Astrocyte (in vitro differentiated cells and primary cell): Measurements from ENCODE around the gene DOCK1. TPM values are rescaled to one million over a fixed set of nuclear protein-coding genes. Genes with fewer than 3 reads are reported as not detected.

ENCODE experiments used
- DNase-seq: peaks from one replicate; pipeline ENCODE4 v3.0.0-alpha.2; 2010; ENCODE audit warnings: low read depth
- FAIRE-seq: peaks from 2 replicates; lab custom pipeline; 2011; peaks lifted over from hg19 to GRCh38; lab: Jason Lieb, UNC
- H2AFZ ChIP-seq: 2 replicates; pipeline ENCODE4 v1.6.0; 2012; ENCODE audit warnings: low read depth, low read length, inconsistent platforms
- H3K27ac ChIP-seq: 2 replicates; pipeline ENCODE4 v1.5.1; 2011; ENCODE audit warnings: low read depth, low read length, inconsistent platforms
- H3K27me3 ChIP-seq: 2 replicates; pipeline ENCODE4 v1.6.0; 2011; ENCODE audit warnings: low read length, inconsistent platforms; ENCODE audit not compliant: insufficient read depth
- H3K36me3 ChIP-seq: 2 replicates; pipeline ENCODE4 v1.5.1; 2011; ENCODE audit warnings: low read length, inconsistent platforms; ENCODE audit not compliant: insufficient read depth
- H3K4me1 ChIP-seq: 2 replicates; pipeline ENCODE4 v1.5.1; 2011; ENCODE audit warnings: low read length, inconsistent platforms; ENCODE audit not compliant: insufficient read depth
- H3K4me2 ChIP-seq: 2 replicates; pipeline ENCODE4 v1.6.0; 2012; ENCODE audit warnings: low read length, inconsistent platforms
- H3K4me3 ChIP-seq: 2 replicates; pipeline ENCODE4 v1.5.1; 2011; ENCODE audit warnings: low read depth, mild to moderate bottlenecking, low read length, inconsistent platforms; ENCODE audit not compliant: insufficient read depth
- H3K79me2 ChIP-seq: 2 replicates; pipeline ENCODE4 v1.6.0; 2012; ENCODE audit warnings: mild to moderate bottlenecking, low read length, inconsistent platforms; ENCODE audit not compliant: insufficient read depth
- H3K9ac ChIP-seq: 2 replicates; pipeline ENCODE4 v1.6.0; 2012; ENCODE audit warnings: mild to moderate bottlenecking, low read length, inconsistent platforms
- H3K9me3 ChIP-seq: 2 replicates; pipeline ENCODE4 v1.5.1; 2012; ENCODE audit warnings: low read depth, mild to moderate bottlenecking, low read length, inconsistent platforms; ENCODE audit not compliant: insufficient read depth
- H4K20me1 ChIP-seq: 2 replicates; pipeline ENCODE4 v1.6.0; 2012; ENCODE audit warnings: low read length, inconsistent platforms; ENCODE audit not compliant: insufficient read depth
- H3K27ac Mint-ChIP-seq: one replicate; pipeline ENCODE4 v1.8.0; 2021; ENCODE audit warnings: mild to moderate bottlenecking, mixed read lengths; ENCODE audit not compliant: unreplicated experiment
- H3K27me3 Mint-ChIP-seq: one replicate; pipeline ENCODE4 v1.8.0; 2021; ENCODE audit warnings: low read depth, mixed read lengths; ENCODE audit not compliant: unreplicated experiment
- H3K36me3 Mint-ChIP-seq: one replicate; pipeline ENCODE4 v1.8.0; 2021; ENCODE audit warnings: low read depth, mixed read lengths; ENCODE audit not compliant: unreplicated experiment
- H3K4me1 Mint-ChIP-seq: one replicate; pipeline ENCODE4 v1.8.0; 2021; ENCODE audit warnings: low read depth, mixed read lengths; ENCODE audit not compliant: unreplicated experiment
- H3K4me3 Mint-ChIP-seq: one replicate; pipeline ENCODE4 v1.8.0; 2021; ENCODE audit warnings: mild to moderate bottlenecking, moderate library complexity, mixed read lengths; ENCODE audit not compliant: unreplicated experiment
- H3K9me3 Mint-ChIP-seq: one replicate; pipeline ENCODE4 v1.8.0; 2021; ENCODE audit warnings: mild to moderate bottlenecking, mixed read lengths; ENCODE audit not compliant: unreplicated experiment
- EZH2 ChIP-seq: IDR thresholded peaks from 2 replicates; pipeline ENCODE4 v1.6.1; 2012; ENCODE audit warnings: mild to moderate bottlenecking, low read length, inconsistent platforms; ENCODE audit not compliant: insufficient read depth
- total RNA-seq: library from RNA; stranded (reverse); gene quantifications from 2 replicates; pipeline ENCODE4 v1.2.1, GENCODE V29; 2021
- TF ChIP-seq, protein P1 (sequence below): IDR thresholded peaks from 2 replicates; pipeline ENCODE4 v1.5.1; 2011; ENCODE audit warnings: low read depth, mild to moderate bottlenecking, inconsistent platforms, low read length, moderate library complexity; ENCODE audit not compliant: insufficient read depth

The DOCK1 gene
- total RNA-seq, 1 donor from 2014 or later: 42.5 TPM

DNA sequence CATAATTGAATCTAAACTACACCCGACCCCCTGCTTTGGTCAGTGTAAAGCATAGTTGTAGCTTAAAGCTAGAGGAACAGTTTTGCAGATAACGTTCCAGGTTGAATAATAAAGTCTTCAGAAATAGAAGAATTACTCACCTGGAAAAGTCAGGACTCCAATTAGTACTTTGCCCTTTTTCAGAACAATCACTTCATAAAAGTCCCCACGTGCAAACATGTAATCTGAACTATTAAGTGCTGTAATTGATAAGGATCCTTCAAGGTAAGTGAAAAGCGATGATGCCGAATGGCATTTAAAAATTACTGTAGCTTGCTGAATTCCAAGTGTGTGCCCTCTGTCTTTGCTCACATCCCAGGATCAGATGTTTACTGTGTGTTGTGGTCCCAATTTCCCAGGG is 344.8 kb downstream of the DOCK1 start:
- H3K9me3 Mint-ChIP-seq: no peaks in the 10 kb centered on the region
- TF ChIP-seq EZH2: no peak
- TF ChIP-seq, protein P1, sequence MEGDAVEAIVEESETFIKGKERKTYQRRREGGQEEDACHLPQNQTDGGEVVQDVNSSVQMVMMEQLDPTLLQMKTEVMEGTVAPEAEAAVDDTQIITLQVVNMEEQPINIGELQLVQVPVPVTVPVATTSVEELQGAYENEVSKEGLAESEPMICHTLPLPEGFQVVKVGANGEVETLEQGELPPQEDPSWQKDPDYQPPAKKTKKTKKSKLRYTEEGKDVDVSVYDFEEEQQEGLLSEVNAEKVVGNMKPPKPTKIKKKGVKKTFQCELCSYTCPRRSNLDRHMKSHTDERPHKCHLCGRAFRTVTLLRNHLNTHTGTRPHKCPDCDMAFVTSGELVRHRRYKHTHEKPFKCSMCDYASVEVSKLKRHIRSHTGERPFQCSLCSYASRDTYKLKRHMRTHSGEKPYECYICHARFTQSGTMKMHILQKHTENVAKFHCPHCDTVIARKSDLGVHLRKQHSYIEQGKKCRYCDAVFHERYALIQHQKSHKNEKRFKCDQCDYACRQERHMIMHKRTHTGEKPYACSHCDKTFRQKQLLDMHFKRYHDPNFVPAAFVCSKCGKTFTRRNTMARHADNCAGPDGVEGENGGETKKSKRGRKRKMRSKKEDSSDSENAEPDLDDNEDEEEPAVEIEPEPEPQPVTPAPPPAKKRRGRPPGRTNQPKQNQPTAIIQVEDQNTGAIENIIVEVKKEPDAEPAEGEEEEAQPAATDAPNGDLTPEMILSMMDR: no peak
- Histone ChIP-seq H4K20me1 (peaks cover 4% of the 10 kb centered on the region), H3K27ac (no peak overlapping the region), H3K36me3 (no peaks in the 10 kb centered on the region), H3K4me3 (no peak overlapping the region), H3K4me1 (no peaks in the 10 kb centered on the region), H3K27me3 (no peaks in the 10 kb centered on the region), H3K9me3 (no peaks in the 10 kb centered on the region), H3K79me2 (no peaks in the 10 kb centered on the region), H3K9ac (no peak overlapping the region), H3K4me2 (no peak overlapping the region), H2AFZ (no peak overlapping the region)
- no peaks in the 10 kb centered on the region for H3K27me3 Mint-ChIP-seq
- DNase-seq (no peak), FAIRE-seq (no peak)
- no peaks in the 10 kb centered on the region for H3K4me1 Mint-ChIP-seq
- no peak overlapping the region for H3K27ac Mint-ChIP-seq
- peaks cover 14% of the 10 kb centered on the region for H3K36me3 Mint-ChIP-seq
- H3K4me3 Mint-ChIP-seq: no peak overlapping the region

DNA sequence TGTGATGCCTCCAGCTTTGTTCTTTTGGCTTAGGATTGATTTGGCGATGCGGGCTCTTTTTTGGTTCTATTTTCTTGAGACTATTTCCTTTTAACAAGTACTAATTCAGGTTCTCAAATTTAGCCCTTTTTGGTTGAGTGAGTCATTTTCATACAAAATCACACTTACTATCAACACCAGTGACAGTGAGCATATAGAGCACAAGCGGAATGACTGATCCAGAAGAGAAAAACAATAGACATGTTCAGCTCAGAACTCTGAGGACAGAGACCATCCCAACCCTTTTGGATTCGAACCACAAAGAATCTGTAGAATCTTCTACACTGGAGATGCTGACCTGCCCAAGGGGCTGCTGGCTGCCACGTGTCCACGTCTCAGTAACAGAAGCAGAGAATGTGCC is 347.6 kb downstream of the DOCK1 start:
- DNase-seq (no peak), FAIRE-seq (no peak)
- Histone ChIP-seq H3K36me3 (no peaks in the 10 kb centered on the region), H3K4me1 (no peaks in the 10 kb centered on the region), H3K27ac (no peak overlapping the region), H3K9ac (no peak overlapping the region), H2AFZ (no peak overlapping the region), H3K4me2 (no peak overlapping the region), H4K20me1 (no peaks in the 10 kb centered on the region), H3K27me3 (no peaks in the 10 kb centered on the region), H3K9me3 (no peaks in the 10 kb centered on the region), H3K79me2 (no peaks in the 10 kb centered on the region), H3K4me3 (no peak overlapping the region)
- Mint-ChIP-seq H3K36me3 (peaks cover 16% of the 10 kb centered on the region), H3K4me1 (no peaks in the 10 kb centered on the region), H3K9me3 (no peaks in the 10 kb centered on the region), H3K4me3 (no peak overlapping the region), H3K27ac (no peak overlapping the region), H3K27me3 (no peaks in the 10 kb centered on the region)
- no peak for TF ChIP-seq EZH2

DNA sequence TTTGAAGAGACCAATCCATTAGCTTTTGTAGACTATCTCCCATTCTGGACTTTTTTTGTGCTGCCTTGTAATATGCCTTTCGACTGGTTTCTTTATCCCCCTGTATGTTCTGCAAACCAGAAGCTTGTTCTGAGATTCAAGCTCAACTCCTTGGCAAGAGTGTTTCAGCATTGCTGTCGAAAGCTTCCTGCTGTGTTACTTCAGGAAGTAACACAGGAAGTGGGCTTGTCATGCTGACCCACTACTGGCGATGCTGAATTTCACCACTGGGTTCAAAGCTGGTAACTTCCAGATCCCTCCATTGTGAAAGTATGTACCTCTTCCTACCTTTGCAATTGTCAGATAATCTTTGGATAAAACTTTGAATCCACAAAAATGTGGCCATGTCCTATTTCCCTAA is 349.0 kb downstream of the DOCK1 start:
- no peaks in the 10 kb centered on the region for H3K4me1 Mint-ChIP-seq
- H3K4me3 ChIP-seq: no peak overlapping the region
- no peak overlapping the region for H3K27ac Mint-ChIP-seq
- no peaks in the 10 kb centered on the region for H3K9me3 ChIP-seq
- H3K27ac ChIP-seq: no peak overlapping the region
- peaks cover 7% of the 10 kb centered on the region for H3K36me3 ChIP-seq
- no peak overlapping the region for H3K4me3 Mint-ChIP-seq
- no peaks in the 10 kb centered on the region for H3K27me3 ChIP-seq
- FAIRE-seq: no peak
- H4K20me1 ChIP-seq: no peaks in the 10 kb centered on the region
- no peak for DNase-seq
- H2AFZ ChIP-seq: no peak overlapping the region
- H3K4me1 ChIP-seq: no peaks in the 10 kb centered on the region
- no peak overlapping the region for H3K9ac ChIP-seq
- H3K9me3 Mint-ChIP-seq: no peaks in the 10 kb centered on the region
- TF ChIP-seq, protein P1: no peak
- no peak for TF ChIP-seq EZH2
- no peak overlapping the region for H3K4me2 ChIP-seq
- H3K27me3 Mint-ChIP-seq: no peaks in the 10 kb centered on the region
- H3K79me2 ChIP-seq: no peaks in the 10 kb centered on the region
- peaks cover 16% of the 10 kb centered on the region for H3K36me3 Mint-ChIP-seq
